CD14-positive monocyte (primary cell): ENCODE data around the gene ERFL. TPM values are rescaled to one million over a fixed set of nuclear protein-coding genes. Genes with fewer than 3 reads are reported as not detected.

Source experiments
- DNase-seq, 3 donors: peaks; one replicate each; pipeline ENCODE4 v3.0.0-alpha.2; 2011 to 2022
- H2AFZ ChIP-seq: 2 replicates; pipeline ENCODE4 v1.6.0; 2012; ENCODE audit warnings: mild to moderate bottlenecking, low read depth, low read length, inconsistent platforms; ENCODE audit not compliant: insufficient read depth, poor library complexity, severe bottlenecking
- H3K27ac ChIP-seq, 2 donors: 1 replicate in 1 of 2; 2 replicates in 1 of 2; pipeline ENCODE4 v1.5.1; 2012 to 2013; ENCODE audit warnings: low read length in 2 of 2, control low read depth in 1 of 2, inconsistent platforms in 1 of 2, low read depth in 1 of 2, mild to moderate bottlenecking in 1 of 2
- H3K27me3 ChIP-seq, 2 donors: one replicate each; pipeline versions ENCODE4 v1.6.0 to v1.6.1; 2011 to 2013; ENCODE audit warnings: low read length in 2 of 2; ENCODE audit not compliant: control insufficient read depth in 2 of 2, insufficient read depth in 2 of 2
- H3K36me3 ChIP-seq, 2 donors: replicated peaks in 1 of 2; 1 replicate in 1 of 2; 2 replicates in 1 of 2; pipeline versions ENCODE4 v1.5.1 to v1.6.1; 2012 to 2013; ENCODE audit warnings: low read length in 2 of 2, control low read depth in 1 of 2, inconsistent platforms in 1 of 2, mild to moderate bottlenecking in 1 of 2; ENCODE audit not compliant: insufficient read depth in 2 of 2, control insufficient read depth in 1 of 2
- H3K4me1 ChIP-seq, 2 donors: 1 replicate in 1 of 2; 2 replicates in 1 of 2; pipeline versions ENCODE4 v1.5.1 to v1.6.1; 2012 to 2013; ENCODE audit warnings: low read length in 2 of 2, control low read depth in 1 of 2, inconsistent platforms in 1 of 2, mild to moderate bottlenecking in 1 of 2, moderate library complexity in 1 of 2; ENCODE audit not compliant: insufficient read depth in 2 of 2, control insufficient read depth in 1 of 2
- H3K4me2 ChIP-seq: replicated peaks from 2 replicates; pipeline ENCODE3; 2012; ENCODE audit warnings: low read length, moderate library complexity, mild to moderate bottlenecking; ENCODE audit not compliant: poor library complexity, severe bottlenecking; ENCODE audit errors: extremely low read depth
- H3K4me3 ChIP-seq, 3 experiments: fragments of 200-600 bp in 1 of 3; sonication (generic) in 1 of 3; replicated peaks in 1 of 3; 1 replicate in 2 of 3; 2 replicates in 1 of 3; pipeline ENCODE4 v1.5.1; 2011 to 2013; ENCODE audit warnings: low read length in 3 of 3, mild to moderate bottlenecking in 3 of 3, control low read depth in 2 of 3, low read depth in 2 of 3, inconsistent platforms in 1 of 3, moderate library complexity in 1 of 3
- H3K79me2 ChIP-seq: 2 replicates; pipeline ENCODE4 v1.6.0; 2012; ENCODE audit warnings: mild to moderate bottlenecking, control low read depth, inconsistent platforms, low read length, moderate library complexity; ENCODE audit not compliant: insufficient read depth
- H3K9ac ChIP-seq: 2 replicates; pipeline ENCODE4 v1.6.0; 2017; ENCODE audit warnings: low read length, mild to moderate bottlenecking; ENCODE audit not compliant: insufficient read depth, poor library complexity, severe bottlenecking
- H3K9me3 ChIP-seq, 2 donors: replicated peaks in 1 of 2; 1 replicate in 1 of 2; 2 replicates in 1 of 2; pipeline versions ENCODE4 v1.5.1 to v1.6.1; 2012 to 2013; ENCODE audit warnings: low read length in 2 of 2, control low read depth in 1 of 2; ENCODE audit not compliant: control insufficient read depth in 1 of 2, insufficient read depth in 1 of 2
- H4K20me1 ChIP-seq: 2 replicates; pipeline ENCODE4 v1.6.0; 2012; ENCODE audit warnings: mild to moderate bottlenecking, low read length, control low read depth, moderate library complexity; ENCODE audit not compliant: insufficient read depth
- H3K27ac Mint-ChIP-seq, 7 donors: one replicate each; pipeline ENCODE4 v1.8.0; 2020; ENCODE audit warnings: mild to moderate bottlenecking in 7 of 7, mixed read lengths in 7 of 7, moderate library complexity in 6 of 7, inconsistent platforms in 2 of 7
- H3K27me3 Mint-ChIP-seq, 3 donors: one replicate each; pipeline ENCODE4 v1.8.0; 2021 to 2022; ENCODE audit warnings: low read depth in 3 of 3, mild to moderate bottlenecking in 3 of 3, mixed read lengths in 3 of 3, moderate library complexity in 3 of 3, inconsistent platforms in 1 of 3
- H3K36me3 Mint-ChIP-seq, 2 donors: one replicate each; pipeline ENCODE4 v1.8.0; 2020; ENCODE audit warnings: mixed read lengths in 2 of 2, inconsistent platforms in 1 of 2, mild to moderate bottlenecking in 1 of 2
- H3K4me1 Mint-ChIP-seq: one replicate; pipeline ENCODE4 v1.8.0; 2020; ENCODE audit warnings: mild to moderate bottlenecking, mixed read lengths
- H3K4me3 Mint-ChIP-seq, 2 donors: one replicate each; pipeline ENCODE4 v1.8.0; 2020; ENCODE audit warnings: mild to moderate bottlenecking in 2 of 2, mixed read lengths in 2 of 2, moderate library complexity in 1 of 2
- H3K9me3 Mint-ChIP-seq, 7 donors: one replicate each; pipeline ENCODE4 v1.8.0; 2020 to 2022; ENCODE audit warnings: mixed read lengths in 7 of 7, mild to moderate bottlenecking in 6 of 7, moderate library complexity in 6 of 7, inconsistent platforms in 2 of 7
- CTCF ChIP-seq: fragments of 200-600 bp; IDR thresholded peaks from one replicate; pipeline ENCODE4 v1.8.0; 2022; ENCODE audit warnings: antibody characterized with exemption, mild to moderate bottlenecking
- WGBS: methylation state at CpG from one replicate; pipeline ENCODE4 v1.1.5; 2013; ENCODE audit warnings: missing lambda C conversion rate; ENCODE audit not compliant: insufficient coverage; 5-methylcytosine and 5-hydroxymethylcytosine counted together
- intact Hi-C, 2 donors: fragments of 100-400 bp; cut with micrococcal nuclease; formaldehyde crosslinking; loops; one replicate each; pipeline versions ENCODE4 v1.15.0 to v1.15.1; 2023
- polyA plus RNA-seq, 3 donors: library from polyadenylated mRNA; depleted of rRNA in 1 of 3; unstranded in 2 of 3; stranded (reverse) in 1 of 3; fragments of 300-500 nt in 2 of 3; fragments of >200 nt in 1 of 3; fragmentation: Illumina TruSeq in 2 of 3; gene quantifications; 1 replicate in 2 of 3; 2 replicates in 1 of 3; pipeline ENCODE4 v1.2.3, GENCODE V29; 2012 to 2021

ERFL gene
- polyA plus RNA-seq, 3 donors = not detected

GRCh38 chr19:41929536-41930071 is 1.4 kb upstream of the ERFL start:
- no peak overlapping the region for H3K9ac ChIP-seq
- no peak overlapping the region for H3K4me3 ChIP-seq
- H3K27ac ChIP-seq = no peak overlapping the region
- H3K36me3 ChIP-seq = no peaks in the 10 kb centered on the region
- Mint-ChIP-seq H3K4me1 (peaks cover 18% of the 10 kb centered on the region), H3K9me3 (peaks cover 0 to 16% (median 2%) of the 10 kb centered on the region in 7 donors), H3K36me3 (peaks cover 0 to 8% of the 10 kb centered on the region in 2 donors), H3K4me3 (peak overlapping the region in 1 of 2 donors; percentile 94), H3K27ac (no peak overlapping the region), H3K27me3 (peaks cover 0 to 50% (median 46%) of the 10 kb centered on the region in 3 donors)
- WGBS = 53% methylated on average over 7 of the region's 14 CpGs
- H3K9me3 ChIP-seq = peaks cover 0 to 24% of the 10 kb centered on the region in 2 donors
- no peak for TF ChIP-seq CTCF
- no peaks in the 10 kb centered on the region for H4K20me1 ChIP-seq
- H3K4me2 ChIP-seq = no peak overlapping the region
- H3K79me2 ChIP-seq = no peaks in the 10 kb centered on the region
- peaks cover 4 to 15% of the 10 kb centered on the region in 2 donors for H3K4me1 ChIP-seq
- no peak for DNase-seq
- intact Hi-C loops = loop anchor here in 1 of 2 donors (5.0 kb wide), 1 partner anchor 47 kb away; the partner anchor contains the start of gene ARHGEF1
- H3K27me3 ChIP-seq = peaks cover 39 to 73% of the 10 kb centered on the region in 2 donors
- no peak overlapping the region for H2AFZ ChIP-seq

GRCh38 chr19:41928754-41929535 is 696 bp upstream of the ERFL start:
- peak overlapping the region in 1 of 3 experiments; percentile 69 for H3K4me3 ChIP-seq
- H3K79me2 ChIP-seq = no peaks in the 10 kb centered on the region
- Mint-ChIP-seq H3K4me3 (peak overlapping the region; percentile 65 to 94), H3K9me3 (peaks cover 0 to 16% (median 2%) of the 10 kb centered on the region in 7 donors), H3K36me3 (peaks cover 0 to 8% of the 10 kb centered on the region in 2 donors), H3K27me3 (peaks cover 0 to 50% (median 48%) of the 10 kb centered on the region in 3 donors), H3K27ac (no peak overlapping the region), H3K4me1 (peaks cover 18% of the 10 kb centered on the region)
- intact Hi-C loops = no loop called here
- H4K20me1 ChIP-seq = no peaks in the 10 kb centered on the region
- peaks cover 39 to 79% of the 10 kb centered on the region in 2 donors for H3K27me3 ChIP-seq
- peak in 2 of 3 donors; percentile 30 to 42 for DNase-seq
- H3K4me2 ChIP-seq = peak overlapping the region; percentile 68
- H2AFZ ChIP-seq = peak overlapping the region; percentile 69
- H3K9me3 ChIP-seq = peaks cover 0 to 24% of the 10 kb centered on the region in 2 donors
- peaks cover 4 to 15% of the 10 kb centered on the region in 2 donors for H3K4me1 ChIP-seq
- no peak for TF ChIP-seq CTCF
- H3K36me3 ChIP-seq = no peaks in the 10 kb centered on the region
- WGBS = 13% methylated on average over 11 of the region's 29 CpGs
- no peak overlapping the region for H3K27ac ChIP-seq
- H3K9ac ChIP-seq = no peak overlapping the region
